OCI-LY1 (cell line): Measurements from ENCODE around the gene CD68.

Source experiments
- CTCF ChIP-seq: fragments of 200-600 bp; sonication (generic), shearing (Covaris generic); IDR thresholded peaks from 2 replicates; pipeline ENCODE4 v1.5.1; 2017; ENCODE audit warnings: mild to moderate bottlenecking, antibody characterized with exemption, low read length, moderate library complexity, mixed read lengths
- EZH2 ChIP-seq: fragments of 200-600 bp; sonication (generic), shearing (Covaris generic); IDR thresholded peaks from 2 replicates; pipeline ENCODE4 v1.8.0; 2017; ENCODE audit warnings: borderline replicate concordance, mixed run types, mild to moderate bottlenecking, antibody characterized with exemption, low read length, moderate library complexity, mixed read lengths

- TF ChIP-seq CTCF (no peak), EZH2 (no peak)
Measured at GRCh38 chr17:7612294-7612640, 32.8 kb downstream of the CD68 start.
